SK-N-SH treated with all-trans-retinoic acid at 6 μM for 48 hours (cell line): Measurements from ENCODE around the gene KLB.

Experiments
- ISL1 ChIP-seq: fragments of 250-450 bp; sonication (Bioruptor Pico); IDR thresholded peaks from 2 replicates; pipeline ENCODE4 v2.1.2; 2022; ENCODE audit warnings: mild to moderate bottlenecking, moderate library complexity
- ZNF70 ChIP-seq: fragments of 450-650 bp; formaldehyde crosslinking; IDR thresholded peaks from 2 replicates; pipeline ENCODE4 v1.5.0; 2020; ENCODE audit warnings: mild to moderate bottlenecking, moderate library complexity

- TF ChIP-seq ZNF70 (CRISPR knock-in tag) = no peak
- TF ChIP-seq ISL1 = no peak
These were observed 16.1 kb upstream of the KLB start for GRCh38 chr4:39390603-39391002.
